Stimulated activated CD4-positive, alpha-beta T cell treated with anti-CD3 and anti-CD28 coated beads, Interleukin-4, amount 100 ng/mL, for 1 hour (primary cell): ENCODE data around the gene SNED1.

ENCODE experiments used
- DNase-seq: peaks from one replicate; pipeline ENCODE4 v3.0.0-alpha.2; 2020

The SNED1 gene

DNA sequence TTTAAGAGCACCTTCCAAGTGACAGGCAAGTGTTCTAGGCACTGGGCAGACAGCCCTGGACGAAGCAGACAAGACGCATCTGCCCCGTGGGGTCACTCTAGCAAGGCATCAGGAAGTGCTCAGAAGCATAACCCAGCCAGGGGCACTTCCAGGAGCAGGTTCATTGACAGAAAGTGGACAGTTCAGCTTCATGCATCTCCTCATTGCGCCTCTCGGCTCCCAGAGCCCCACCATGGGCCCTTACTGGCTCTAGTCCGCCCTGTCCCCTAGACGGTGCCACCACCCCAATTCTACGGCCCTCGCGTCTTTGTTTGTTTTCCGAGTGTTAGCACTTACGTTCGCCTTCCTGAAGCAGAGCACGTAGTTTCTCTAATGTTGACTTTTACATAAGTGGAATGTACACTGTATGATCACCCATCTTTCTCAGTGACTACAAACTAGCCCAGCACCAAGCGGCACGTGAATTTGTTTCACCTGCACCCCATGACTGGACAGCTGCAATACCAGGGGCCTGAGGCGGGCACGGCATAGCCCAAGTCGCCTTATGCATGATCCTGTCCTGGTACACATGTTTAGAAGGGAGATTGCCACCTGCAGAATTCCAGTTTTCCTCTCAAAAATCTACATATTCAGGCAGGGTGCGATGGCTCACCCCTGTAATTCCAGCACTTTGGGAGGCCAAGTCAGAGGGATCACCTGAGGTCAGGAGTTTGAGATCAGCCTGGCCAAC is 33.2 kb downstream of the SNED1 start:
- no peak for DNase-seq

DNA sequence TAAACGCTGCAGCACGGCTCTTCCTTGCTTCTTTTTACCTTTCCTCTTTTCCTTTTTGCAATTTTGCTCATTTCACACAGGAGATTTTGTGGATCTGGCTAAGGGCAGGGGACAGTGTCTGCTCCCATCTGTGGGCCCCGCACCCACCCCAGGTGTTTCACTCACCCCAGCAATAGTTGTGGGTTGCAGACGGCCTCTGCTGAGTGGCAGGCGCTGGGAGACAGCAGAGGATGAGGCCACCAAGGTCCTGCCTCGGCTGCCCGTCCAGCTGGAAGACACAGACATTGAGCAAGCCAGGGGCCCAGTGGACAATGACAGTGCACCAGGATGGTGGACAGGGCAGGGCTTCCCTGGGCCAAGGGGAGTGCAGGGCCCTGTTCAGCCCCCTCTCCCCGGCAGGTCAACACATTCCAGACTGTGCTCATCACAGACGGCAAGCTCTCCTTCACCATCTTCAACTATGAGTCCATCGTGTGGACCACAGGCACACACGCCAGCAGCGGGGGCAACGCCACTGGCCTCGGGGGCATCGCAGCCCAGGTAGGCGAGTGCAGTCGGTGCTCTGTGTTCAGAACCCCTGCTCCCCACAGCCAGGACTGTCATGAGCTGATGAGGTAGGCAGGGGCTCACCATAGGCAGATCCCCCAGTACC is 35.0 kb downstream of the SNED1 start:
- DNase-seq, result no peak

DNA sequence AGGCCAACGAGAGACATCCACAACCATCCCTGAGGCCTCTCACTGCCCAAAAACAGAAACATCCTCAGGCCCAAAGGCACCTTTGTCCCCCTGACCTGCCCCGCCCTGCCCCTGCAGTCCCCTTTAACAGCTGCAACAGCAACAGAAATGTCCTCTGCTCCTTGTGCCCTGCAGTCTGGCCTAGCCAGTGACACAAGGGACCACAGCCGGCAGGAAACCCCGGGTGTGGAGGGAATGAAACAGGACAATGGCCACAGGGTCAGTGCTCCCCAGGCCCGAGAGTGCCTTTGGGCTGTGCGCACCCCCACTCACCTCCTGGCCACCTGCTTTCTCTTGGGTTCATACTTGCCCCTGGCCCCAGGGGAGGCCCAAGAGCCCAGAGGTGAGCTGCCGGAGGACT is 35.6 kb downstream of the SNED1 start:
- no peak for DNase-seq

- DNase-seq, result no peak
Measured at GRCh38 chr2:241034490-241035141, 36.2 kb downstream of the SNED1 start.

DNA sequence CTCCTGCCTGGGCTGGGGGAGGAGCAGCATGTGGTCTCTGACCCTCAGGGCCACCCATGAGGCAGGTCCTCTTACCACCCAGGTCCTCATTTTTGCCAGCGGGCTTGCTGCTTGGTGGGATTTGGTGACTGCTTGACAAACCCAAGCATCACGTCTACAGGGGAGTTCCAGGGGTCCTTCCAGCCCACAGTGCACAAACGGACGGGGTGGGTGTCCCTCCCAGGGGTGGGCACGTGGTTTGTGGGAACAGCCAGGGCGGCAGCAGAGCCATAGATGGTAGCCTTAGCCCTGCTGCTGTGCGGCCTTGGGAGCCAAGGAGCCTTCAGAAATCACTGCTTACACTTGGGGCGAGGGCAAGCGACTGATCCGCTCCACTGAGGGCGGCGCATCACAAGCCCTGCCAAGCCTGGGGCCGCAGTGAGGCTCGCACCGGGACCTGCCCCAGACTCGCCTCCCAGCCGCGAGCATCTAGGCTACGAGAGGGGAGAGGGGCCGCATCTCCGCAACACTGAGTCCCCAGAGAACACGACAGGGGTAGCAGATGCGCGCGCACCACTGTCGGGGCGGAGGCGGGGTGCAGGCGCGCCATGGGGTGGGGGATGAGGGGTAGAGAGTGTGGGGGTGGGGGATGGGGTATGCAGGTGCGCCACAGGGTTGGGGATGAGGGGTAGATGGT is 36.9 kb downstream of the SNED1 start:
- DNase-seq, result peak; percentile 28

DNA sequence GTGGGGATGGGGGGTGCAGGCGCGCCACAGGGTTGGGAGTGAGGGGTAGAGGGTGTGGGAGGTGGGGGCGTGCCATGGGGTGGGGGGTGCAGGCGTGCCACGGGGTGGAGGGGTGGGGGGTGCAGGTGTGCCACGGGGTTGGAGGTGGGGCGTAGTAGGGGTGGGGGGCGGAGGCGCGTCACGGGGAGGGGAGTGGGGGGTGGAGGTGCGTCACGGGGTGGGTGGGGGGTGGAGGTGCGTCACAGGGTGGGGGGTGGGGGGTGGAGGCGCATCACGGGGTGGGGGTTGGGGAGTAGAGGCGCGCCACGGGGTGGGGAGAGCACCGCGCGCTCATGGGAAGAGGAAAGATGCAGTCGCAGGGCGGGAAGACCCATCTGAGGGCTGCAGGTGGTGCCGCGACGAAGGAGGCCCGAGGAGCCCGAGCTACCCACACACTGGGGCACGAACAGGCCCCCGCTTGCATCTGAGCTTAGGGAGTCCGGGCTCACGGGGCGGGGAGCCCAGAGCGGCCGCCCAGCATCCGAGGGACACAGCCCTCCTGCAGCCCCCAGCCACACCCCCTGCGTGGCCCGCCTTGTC is 37.5 kb downstream of the SNED1 start:
- DNase-seq, result peak; percentile 24

DNA sequence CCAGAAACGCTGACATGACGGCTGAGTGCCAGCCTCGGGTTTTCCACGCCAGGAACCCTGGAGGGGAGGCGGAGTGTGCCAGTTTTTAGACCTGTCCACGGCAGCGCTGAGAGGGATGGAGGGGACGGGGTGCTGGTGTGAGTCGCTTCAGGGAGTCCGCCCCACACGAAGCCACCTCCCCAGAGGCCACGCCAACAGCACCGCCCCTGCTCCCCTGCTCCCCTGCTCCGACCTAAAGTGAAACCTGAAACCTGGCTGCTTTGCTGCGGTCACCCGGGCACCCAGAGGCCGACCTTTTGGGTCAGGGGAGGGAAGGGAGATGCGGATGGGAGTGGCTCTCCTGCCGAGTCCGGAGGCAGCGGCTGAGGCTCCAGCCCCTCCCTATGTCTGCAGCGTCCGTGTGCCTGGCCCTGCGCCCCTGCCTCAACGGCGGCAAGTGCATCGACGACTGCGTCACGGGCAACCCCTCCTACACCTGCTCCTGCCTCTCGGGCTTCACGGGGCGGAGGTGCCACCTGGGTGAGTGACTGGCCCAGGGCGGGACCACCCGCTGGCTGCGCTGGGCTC is 38.1 kb downstream of the SNED1 start:
- peak; percentile 34 for DNase-seq

DNA sequence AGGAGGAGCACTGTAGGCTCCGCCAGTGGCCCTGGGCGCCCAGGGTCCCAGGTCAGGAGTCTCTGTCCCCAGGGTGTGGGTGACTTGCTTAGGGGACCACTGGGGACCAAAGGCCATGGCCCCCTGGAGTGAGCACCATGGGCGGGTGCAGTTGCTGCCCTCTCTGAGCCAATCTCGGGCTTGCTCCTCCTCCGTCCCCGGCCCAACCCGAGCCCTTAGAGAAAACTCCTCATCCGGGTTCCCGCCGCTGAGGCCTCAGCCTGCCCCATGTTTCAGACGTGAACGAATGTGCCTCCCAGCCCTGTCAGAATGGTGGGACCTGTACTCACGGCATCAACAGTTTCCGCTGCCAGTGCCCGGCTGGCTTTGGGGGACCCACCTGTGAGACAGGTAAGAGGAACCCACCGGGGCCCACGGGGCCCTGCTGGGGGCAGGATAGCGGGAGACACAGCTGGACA is 38.6 kb downstream of the SNED1 start:
- DNase-seq, result no peak

- no peak for DNase-seq
Measured at GRCh38 chr2:241037498-241037897, 39.1 kb downstream of the SNED1 start.

DNA sequence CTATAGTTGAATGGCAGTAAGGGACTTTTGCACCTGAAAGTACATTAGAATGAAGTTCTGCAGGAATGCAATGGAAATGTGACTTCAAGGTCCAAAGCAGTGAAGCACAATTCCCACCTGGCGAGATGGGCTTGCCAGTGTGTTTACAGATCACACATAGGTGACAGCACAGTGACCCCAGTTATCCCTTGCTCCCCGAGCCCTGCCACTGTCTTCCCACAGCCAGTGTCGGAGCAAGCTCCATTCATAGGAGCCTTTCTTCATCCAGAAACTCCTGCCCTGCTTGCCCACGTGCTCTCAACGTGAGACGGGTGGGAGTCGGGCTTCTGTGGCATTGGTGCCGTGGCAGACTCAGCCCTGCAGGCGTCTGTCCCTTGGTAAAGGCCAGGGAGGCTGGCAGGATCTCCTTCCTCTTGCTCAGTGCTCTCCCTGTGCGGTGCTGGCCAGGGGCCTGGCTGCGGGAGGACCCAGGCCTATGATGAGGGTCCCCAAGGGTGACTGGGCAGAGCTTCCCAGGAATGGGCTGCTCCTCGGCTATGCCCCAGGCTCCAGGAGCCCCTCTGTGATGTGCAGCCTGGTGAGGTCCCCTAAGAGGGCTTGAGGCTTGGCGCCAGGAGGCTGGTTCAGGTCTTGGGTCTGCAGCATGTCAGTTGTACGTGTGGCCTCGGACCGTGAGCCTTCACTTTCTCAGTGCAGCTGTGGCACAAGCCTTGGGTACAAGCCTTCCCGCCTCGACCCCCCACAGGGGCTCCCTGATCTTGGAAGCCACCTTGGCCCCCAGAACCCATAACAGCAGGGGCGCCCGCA is 40.2 kb downstream of the SNED1 start:
- DNase-seq, result no peak

DNA sequence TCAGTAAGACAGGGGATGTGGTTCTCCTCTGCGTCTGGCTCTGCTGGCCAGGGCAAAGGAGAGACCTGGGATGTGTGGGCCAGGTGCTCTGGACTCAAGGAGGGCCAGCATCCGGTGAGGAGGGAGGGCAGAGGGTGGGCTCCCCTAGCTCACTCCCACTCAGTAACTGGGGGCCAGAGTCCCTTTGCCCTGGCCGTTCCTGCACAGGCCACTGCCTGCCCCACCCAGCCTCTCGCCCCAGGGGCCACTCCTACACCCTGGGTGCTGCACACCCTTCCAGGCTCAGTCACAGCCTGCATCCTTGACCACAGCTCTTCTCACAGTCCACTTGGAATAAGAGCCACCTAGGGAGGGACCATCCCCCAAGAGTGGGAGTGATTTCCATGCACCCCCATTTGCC is 41.0 kb downstream of the SNED1 start:
- DNase-seq, result no peak

- no peak for DNase-seq
Measured at GRCh38 chr2:241040081-241040803, 41.8 kb downstream of the SNED1 start.

DNA sequence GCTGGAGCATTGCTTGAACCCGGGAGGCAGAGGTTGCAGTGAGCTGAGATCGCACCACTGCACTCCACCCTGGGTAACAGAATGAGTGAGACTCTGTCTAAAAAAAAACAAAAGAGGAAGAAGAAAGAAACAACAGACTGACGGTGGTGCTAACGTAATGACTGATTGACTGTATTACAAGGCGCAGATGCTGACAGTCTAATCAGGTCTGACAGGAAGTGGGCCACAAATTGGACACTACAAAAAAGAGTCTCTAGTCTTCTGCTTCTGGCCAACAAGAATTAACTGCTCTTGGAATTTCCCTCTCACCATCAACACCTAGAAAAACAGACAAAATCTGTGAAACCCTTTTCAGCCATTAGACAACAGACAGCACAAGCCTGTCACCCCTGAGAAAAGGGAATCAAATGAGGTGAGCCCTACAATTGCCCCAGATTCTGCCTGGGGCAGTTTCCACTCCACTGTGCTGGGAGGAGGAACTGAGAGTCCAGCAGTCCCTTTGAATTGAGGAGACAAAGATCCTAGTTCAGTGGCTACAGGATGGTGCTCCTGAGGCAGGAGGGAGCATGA is 43.3 kb downstream of the SNED1 start:
- DNase-seq, result no peak

DNA sequence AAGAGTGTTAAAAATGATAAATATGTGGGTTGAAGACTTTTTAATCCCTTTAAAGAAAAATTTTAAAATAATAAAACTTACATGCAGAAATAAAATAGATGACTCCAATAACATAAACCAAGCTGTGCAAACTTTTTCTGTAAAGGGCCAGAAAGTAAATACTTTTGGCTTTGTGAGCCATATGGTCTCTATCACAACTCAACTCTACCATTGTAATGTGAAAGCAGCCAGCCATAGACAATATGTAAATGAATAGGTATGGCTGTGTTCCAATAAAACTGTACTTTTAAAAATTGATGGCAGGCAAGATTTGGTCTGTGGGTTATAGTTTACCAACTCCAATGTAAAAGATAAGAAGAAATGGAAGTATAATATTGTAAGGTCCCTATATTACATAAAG is 45.2 kb downstream of the SNED1 start:
- DNase-seq, result no peak

GRCh38 chr2:241047253-241048010 is 49.0 kb downstream of the SNED1 start:
- no peak for DNase-seq

DNA sequence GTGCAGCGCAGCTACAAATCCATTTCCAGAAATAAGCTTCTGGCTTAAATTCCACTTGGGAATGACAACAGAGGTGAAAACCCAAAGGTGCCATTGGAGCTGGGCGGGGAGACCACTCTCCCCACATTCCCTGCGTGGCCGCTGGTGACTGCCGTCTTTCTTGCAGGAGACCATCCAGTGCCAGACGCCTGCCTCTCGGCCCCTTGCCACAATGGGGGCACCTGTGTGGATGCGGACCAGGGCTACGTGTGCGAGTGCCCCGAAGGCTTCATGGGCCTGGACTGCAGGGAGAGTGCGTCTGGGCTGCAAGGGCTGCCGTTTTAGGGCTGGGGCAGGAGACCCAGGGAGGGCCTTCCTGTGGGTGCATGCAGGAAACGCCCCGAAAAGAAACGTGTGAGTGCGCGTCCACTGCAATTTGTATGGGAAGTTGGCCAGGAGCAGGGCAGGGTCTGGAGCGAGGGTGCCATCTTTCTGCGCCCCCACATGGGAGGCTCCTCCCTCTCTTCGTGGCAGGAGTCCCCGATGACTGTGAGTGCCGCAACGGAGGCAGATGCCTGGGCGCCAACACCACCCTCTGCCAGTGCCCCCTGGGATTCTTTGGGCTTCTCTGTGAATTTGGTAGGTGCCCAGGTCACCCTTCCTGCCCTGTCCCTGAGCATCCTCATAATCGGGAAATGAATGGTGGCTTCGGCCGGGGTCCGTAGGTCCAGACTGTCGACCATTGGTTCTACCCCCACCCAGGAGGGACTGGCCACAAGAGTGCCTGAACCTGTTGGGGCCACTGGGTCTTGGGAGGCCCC is 49.9 kb downstream of the SNED1 start:
- no peak for DNase-seq

GRCh38 chr2:241048949-241049343 is 50.5 kb downstream of the SNED1 start:
- no peak for DNase-seq

GRCh38 chr2:241049739-241050623 is 51.6 kb downstream of the SNED1 start:
- no peak for DNase-seq
